HG03175 (cell line): ENCODE results near the gene COX5A.
"Not testable (repeated sequence)": the region's sequence is repeated elsewhere in the genome, so short reads cannot be mapped to it uniquely, and the experiment has no call there.

Source experiments
- ATAC-seq: cut with Tn5 transposase; IDR thresholded peaks from one replicate; pipeline ENCODE4 v1.9.1; 2021; ENCODE audit warnings: mild to moderate bottlenecking, moderate library complexity; ENCODE audit not compliant: unreplicated experiment

Gene COX5A

GRCh38 chr15:74955796-74956647 is 18.1 kb upstream of the COX5A start:
- ATAC-seq: peak; percentile 58

GRCh38 chr15:74955017-74955416 is 17.1 kb upstream of the COX5A start:
- no peak for ATAC-seq

GRCh38 chr15:74954515-74954914 is 16.6 kb upstream of the COX5A start:
- ATAC-seq: no peak

GRCh38 chr15:74951006-74951405 is 13.1 kb upstream of the COX5A start:
- ATAC-seq: no peak

GRCh38 chr15:74950078-74950908 is 12.4 kb upstream of the COX5A start:
- no peak for ATAC-seq

GRCh38 chr15:74937272-74937589 is 642 bp downstream of the COX5A start:
- no peak for ATAC-seq

- not testable (repeated sequence) for ATAC-seq
Measured at GRCh38 chr15:74935193-74935592, 2.7 kb downstream of the COX5A start.

- ATAC-seq: no peak
Measured at GRCh38 chr15:74933573-74933972, 4.3 kb downstream of the COX5A start.

GRCh38 chr15:74928771-74929198 is 9.1 kb downstream of the COX5A start:
- no peak for ATAC-seq

- ATAC-seq: no peak
Measured at GRCh38 chr15:74924525-74924924, 13.3 kb downstream of the COX5A start.

GRCh38 chr15:74920456-74920855 is 17.4 kb downstream of the COX5A start:
- ATAC-seq: no peak

GRCh38 chr15:74917676-74918075 is 20.2 kb downstream of the COX5A start:
- ATAC-seq: no peak

- not testable (repeated sequence) for ATAC-seq
Measured at GRCh38 chr15:74913799-74914198, 24.1 kb downstream of the COX5A start.

- ATAC-seq: no peak
Measured at GRCh38 chr15:74913041-74913440, 24.8 kb downstream of the COX5A start.

GRCh38 chr15:74908635-74909034 is 29.2 kb downstream of the COX5A start:
- no peak for ATAC-seq

- ATAC-seq: no peak
Measured at GRCh38 chr15:74907163-74907870, 30.6 kb downstream of the COX5A start.

- ATAC-seq: peak; percentile 84
Measured at GRCh38 chr15:74906450-74907162, 31.3 kb downstream of the COX5A start, which contains the start of gene FAM219B. TSS of gene FAM219B (minus strand) at chr15:74906851. CDS start at chr15:74906800, 51 bp downstream.

- peak; percentile 15 for ATAC-seq
Measured at GRCh38 chr15:74906067-74906449, 31.8 kb downstream of the COX5A start.

GRCh38 chr15:74904190-74904805 is 33.6 kb downstream of the COX5A start:
- ATAC-seq: no peak

GRCh38 chr15:74903676-74904075 is 34.2 kb downstream of the COX5A start:
- no peak for ATAC-seq
